GM21717 (cell line): ENCODE data around the gene SERPINB10.

Source experiments
- ATAC-seq: cut with Tn5 transposase; IDR thresholded peaks from one replicate; pipeline ENCODE4 v1.9.1; 2021; ENCODE audit warnings: mild to moderate bottlenecking, moderate library complexity; ENCODE audit not compliant: unreplicated experiment

Gene SERPINB10

GRCh38 chr18:63907664-63908063, at the start of gene SERPINB10:
Gene SERPINB10 (plus strand): TSS chr18:63907958. CDS start chr18:63915511, 7,553 bp downstream.
- ATAC-seq = peak; percentile 55

- ATAC-seq = no peak
These were observed 49.3 kb upstream of the SERPINB10 start for GRCh38 chr18:63858456-63858855.

GRCh38 chr18:63859781-63860475, 47.8 kb upstream of the SERPINB10 start:
- ATAC-seq = no peak

GRCh38 chr18:63860531-63860930, 47.2 kb upstream of the SERPINB10 start:
- no peak for ATAC-seq

GRCh38 chr18:63867368-63868125, 40.2 kb upstream of the SERPINB10 start:
- ATAC-seq = no peak

GRCh38 chr18:63868546-63868945, 39.2 kb upstream of the SERPINB10 start:
- no peak for ATAC-seq

GRCh38 chr18:63869374-63869773, 38.4 kb upstream of the SERPINB10 start:
- no peak for ATAC-seq

- ATAC-seq = no peak
These were observed 37.9 kb upstream of the SERPINB10 start for GRCh38 chr18:63869851-63870250.

GRCh38 chr18:63871836-63872235, 35.9 kb upstream of the SERPINB10 start:
- ATAC-seq = no peak

GRCh38 chr18:63872586-63872985, 35.2 kb upstream of the SERPINB10 start:
- no peak for ATAC-seq

GRCh38 chr18:63878343-63878742, 29.4 kb upstream of the SERPINB10 start:
- ATAC-seq = no peak

- no peak for ATAC-seq
These were observed 28.8 kb upstream of the SERPINB10 start for GRCh38 chr18:63878925-63879324.

- no peak for ATAC-seq
These were observed 28.0 kb upstream of the SERPINB10 start for GRCh38 chr18:63879709-63880108.

- ATAC-seq = no peak
These were observed 25.9 kb upstream of the SERPINB10 start for GRCh38 chr18:63881851-63882250.

- peak; percentile 42 for ATAC-seq
These were observed 25.2 kb upstream of the SERPINB10 start for GRCh38 chr18:63882333-63883141.

GRCh38 chr18:63883617-63884016, 24.1 kb upstream of the SERPINB10 start:
- no peak for ATAC-seq

- no peak for ATAC-seq
These were observed 20.3 kb upstream of the SERPINB10 start, which contains the start of gene SERPINB2 for GRCh38 chr18:63887424-63887823. Gene SERPINB2 (plus strand): TSS chr18:63887705. CDS start chr18:63891445, 3,740 bp downstream.

GRCh38 chr18:63888470-63889190, 19.1 kb upstream of the SERPINB10 start:
- no peak for ATAC-seq

GRCh38 chr18:63889626-63890025, 18.1 kb upstream of the SERPINB10 start:
- ATAC-seq = no peak

- no peak for ATAC-seq
These were observed 17.4 kb upstream of the SERPINB10 start for GRCh38 chr18:63890237-63890949.
